SH-SY5Y (cell line): Measurements from ENCODE around the gene MARK3.

Experiments used
- GATA2 ChIP-seq: IDR thresholded peaks from 2 replicates; pipeline ENCODE4 v1.6.1; 2011; ENCODE audit warnings: mild to moderate bottlenecking, low read depth, low read length
- GATA3 ChIP-seq: IDR thresholded peaks from 2 replicates; pipeline ENCODE4 v1.6.1; 2011; ENCODE audit warnings: low read depth, mild to moderate bottlenecking, low read length, moderate library complexity

- TF ChIP-seq GATA2, result no peak
- TF ChIP-seq GATA3, result no peak
These were observed 136.3 kb downstream of the MARK3 start for GRCh38 chr14:103521438-103521950.
